ENCODE measurements around the gene CHKA. TPM values are rescaled to one million over a fixed set of nuclear protein-coding genes. Genes with fewer than 3 reads are reported as not detected.

Gene CHKA
- total and polyA plus RNA-seq, 2 of the 8 experiments (the other 6 are each of a cell fraction or from before 2014, with no cell fraction given) = 61.2 to 86.6 TPM

DNA sequence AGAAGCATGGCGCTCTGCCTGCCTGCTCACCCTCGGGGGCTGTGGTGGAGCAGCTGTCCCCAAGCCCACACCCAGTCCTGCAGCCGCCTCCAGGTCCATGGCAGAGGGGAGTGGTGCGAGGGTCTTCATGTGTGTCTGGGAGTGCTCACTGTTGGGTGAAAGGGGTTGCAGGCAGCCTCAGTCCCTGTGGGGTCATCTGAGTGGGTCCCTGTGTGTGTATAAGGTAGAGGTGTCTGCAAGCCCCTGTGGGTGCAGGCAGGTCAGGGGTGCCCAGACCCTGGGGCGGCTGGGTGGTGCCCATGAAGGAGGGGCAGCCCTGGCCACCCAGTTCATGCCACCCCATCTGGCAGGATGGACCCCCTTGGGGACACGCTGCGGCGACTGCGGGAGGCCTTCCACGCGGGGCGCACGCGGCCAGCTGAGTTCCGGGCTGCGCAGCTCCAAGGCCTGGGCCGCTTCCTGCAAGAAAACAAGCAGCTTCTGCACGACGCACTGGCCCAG, 106.2 kb downstream of the CHKA start (continued):
- TF ChIP-seq, protein P1, sequence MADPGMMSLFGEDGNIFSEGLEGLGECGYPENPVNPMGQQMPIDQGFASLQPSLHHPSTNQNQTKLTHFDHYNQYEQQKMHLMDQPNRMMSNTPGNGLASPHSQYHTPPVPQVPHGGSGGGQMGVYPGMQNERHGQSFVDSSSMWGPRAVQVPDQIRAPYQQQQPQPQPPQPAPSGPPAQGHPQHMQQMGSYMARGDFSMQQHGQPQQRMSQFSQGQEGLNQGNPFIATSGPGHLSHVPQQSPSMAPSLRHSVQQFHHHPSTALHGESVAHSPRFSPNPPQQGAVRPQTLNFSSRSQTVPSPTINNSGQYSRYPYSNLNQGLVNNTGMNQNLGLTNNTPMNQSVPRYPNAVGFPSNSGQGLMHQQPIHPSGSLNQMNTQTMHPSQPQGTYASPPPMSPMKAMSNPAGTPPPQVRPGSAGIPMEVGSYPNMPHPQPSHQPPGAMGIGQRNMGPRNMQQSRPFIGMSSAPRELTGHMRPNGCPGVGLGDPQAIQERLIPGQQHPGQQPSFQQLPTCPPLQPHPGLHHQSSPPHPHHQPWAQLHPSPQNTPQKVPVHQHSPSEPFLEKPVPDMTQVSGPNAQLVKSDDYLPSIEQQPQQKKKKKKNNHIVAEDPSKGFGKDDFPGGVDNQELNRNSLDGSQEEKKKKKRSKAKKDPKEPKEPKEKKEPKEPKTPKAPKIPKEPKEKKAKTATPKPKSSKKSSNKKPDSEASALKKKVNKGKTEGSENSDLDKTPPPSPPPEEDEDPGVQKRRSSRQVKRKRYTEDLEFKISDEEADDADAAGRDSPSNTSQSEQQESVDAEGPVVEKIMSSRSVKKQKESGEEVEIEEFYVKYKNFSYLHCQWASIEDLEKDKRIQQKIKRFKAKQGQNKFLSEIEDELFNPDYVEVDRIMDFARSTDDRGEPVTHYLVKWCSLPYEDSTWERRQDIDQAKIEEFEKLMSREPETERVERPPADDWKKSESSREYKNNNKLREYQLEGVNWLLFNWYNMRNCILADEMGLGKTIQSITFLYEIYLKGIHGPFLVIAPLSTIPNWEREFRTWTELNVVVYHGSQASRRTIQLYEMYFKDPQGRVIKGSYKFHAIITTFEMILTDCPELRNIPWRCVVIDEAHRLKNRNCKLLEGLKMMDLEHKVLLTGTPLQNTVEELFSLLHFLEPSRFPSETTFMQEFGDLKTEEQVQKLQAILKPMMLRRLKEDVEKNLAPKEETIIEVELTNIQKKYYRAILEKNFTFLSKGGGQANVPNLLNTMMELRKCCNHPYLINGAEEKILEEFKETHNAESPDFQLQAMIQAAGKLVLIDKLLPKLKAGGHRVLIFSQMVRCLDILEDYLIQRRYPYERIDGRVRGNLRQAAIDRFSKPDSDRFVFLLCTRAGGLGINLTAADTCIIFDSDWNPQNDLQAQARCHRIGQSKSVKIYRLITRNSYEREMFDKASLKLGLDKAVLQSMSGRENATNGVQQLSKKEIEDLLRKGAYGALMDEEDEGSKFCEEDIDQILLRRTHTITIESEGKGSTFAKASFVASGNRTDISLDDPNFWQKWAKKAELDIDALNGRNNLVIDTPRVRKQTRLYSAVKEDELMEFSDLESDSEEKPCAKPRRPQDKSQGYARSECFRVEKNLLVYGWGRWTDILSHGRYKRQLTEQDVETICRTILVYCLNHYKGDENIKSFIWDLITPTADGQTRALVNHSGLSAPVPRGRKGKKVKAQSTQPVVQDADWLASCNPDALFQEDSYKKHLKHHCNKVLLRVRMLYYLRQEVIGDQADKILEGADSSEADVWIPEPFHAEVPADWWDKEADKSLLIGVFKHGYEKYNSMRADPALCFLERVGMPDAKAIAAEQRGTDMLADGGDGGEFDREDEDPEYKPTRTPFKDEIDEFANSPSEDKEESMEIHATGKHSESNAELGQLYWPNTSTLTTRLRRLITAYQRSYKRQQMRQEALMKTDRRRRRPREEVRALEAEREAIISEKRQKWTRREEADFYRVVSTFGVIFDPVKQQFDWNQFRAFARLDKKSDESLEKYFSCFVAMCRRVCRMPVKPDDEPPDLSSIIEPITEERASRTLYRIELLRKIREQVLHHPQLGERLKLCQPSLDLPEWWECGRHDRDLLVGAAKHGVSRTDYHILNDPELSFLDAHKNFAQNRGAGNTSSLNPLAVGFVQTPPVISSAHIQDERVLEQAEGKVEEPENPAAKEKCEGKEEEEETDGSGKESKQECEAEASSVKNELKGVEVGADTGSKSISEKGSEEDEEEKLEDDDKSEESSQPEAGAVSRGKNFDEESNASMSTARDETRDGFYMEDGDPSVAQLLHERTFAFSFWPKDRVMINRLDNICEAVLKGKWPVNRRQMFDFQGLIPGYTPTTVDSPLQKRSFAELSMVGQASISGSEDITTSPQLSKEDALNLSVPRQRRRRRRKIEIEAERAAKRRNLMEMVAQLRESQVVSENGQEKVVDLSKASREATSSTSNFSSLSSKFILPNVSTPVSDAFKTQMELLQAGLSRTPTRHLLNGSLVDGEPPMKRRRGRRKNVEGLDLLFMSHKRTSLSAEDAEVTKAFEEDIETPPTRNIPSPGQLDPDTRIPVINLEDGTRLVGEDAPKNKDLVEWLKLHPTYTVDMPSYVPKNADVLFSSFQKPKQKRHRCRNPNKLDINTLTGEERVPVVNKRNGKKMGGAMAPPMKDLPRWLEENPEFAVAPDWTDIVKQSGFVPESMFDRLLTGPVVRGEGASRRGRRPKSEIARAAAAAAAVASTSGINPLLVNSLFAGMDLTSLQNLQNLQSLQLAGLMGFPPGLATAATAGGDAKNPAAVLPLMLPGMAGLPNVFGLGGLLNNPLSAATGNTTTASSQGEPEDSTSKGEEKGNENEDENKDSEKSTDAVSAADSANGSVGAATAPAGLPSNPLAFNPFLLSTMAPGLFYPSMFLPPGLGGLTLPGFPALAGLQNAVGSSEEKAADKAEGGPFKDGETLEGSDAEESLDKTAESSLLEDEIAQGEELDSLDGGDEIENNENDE (IDR thresholded peaks at IDR 0.05; ENCODE audit: insufficient replicate concordance, low read length) = no peak
- no peak for TF ChIP-seq USF2 (IDR thresholded peaks at IDR 0.05; ENCODE audit: low read length)
- TF ChIP-seq BACH1 (IDR thresholded peaks at IDR 0.05; ENCODE audit: low read length) = no peak
- no peak for TF ChIP-seq CBX5 (IDR thresholded peaks at IDR 0.05; ENCODE audit: low read depth, low read length)
- no peak for TF ChIP-seq SRF (IDR thresholded peaks at IDR 0.05; ENCODE audit: low read depth, low read length)
- no peak for TF ChIP-seq CHD1 (IDR thresholded peaks at IDR 0.05; ENCODE audit: low read depth, low read length)
- no peak for TF ChIP-seq RNF2 (IDR thresholded peaks at IDR 0.05; ENCODE audit: borderline replicate concordance, low read depth, low read length, missing control alignments, poor library complexity, severe bottlenecking)
- no peak for TF ChIP-seq PHF8 (conservative IDR thresholded peaks at IDR 0.05; ENCODE audit: low read depth, low read length)
- no peak for TF ChIP-seq GABPA (IDR thresholded peaks at IDR 0.05; ENCODE audit: borderline replicate concordance, insufficient read depth, low read length)
- no peak for TF ChIP-seq NRF1 (IDR thresholded peaks at IDR 0.05; ENCODE audit: low read depth, low read length)

Data from H1 (cell line).